K562 (cell line): ENCODE measurements around the gene PIGL. TPM values are rescaled to one million over a fixed set of nuclear protein-coding genes. Genes with fewer than 3 reads are reported as not detected.

Experiments used
- CC2D1A ChIP-seq: fragments of 450-650 bp; IDR thresholded peaks from 2 replicates; pipeline ENCODE4 v1.6.1; 2017; ENCODE audit warnings: mild to moderate bottlenecking
- ETV6 ChIP-seq, 3 experiments: fragments of 150-350 bp in 1 of 3; sonication (generic) in 1 of 3; formaldehyde crosslinking in 1 of 3; IDR thresholded peaks; 2 replicates each; pipeline versions ENCODE4 v1.6.1 to v1.8.0; 2014 to 2022; ENCODE audit warnings: borderline replicate concordance in 2 of 3, low read depth in 2 of 3, antibody characterized with exemption in 1 of 3, low read length in 1 of 3, mild to moderate bottlenecking in 1 of 3, missing genetic modification reagents in 1 of 3
- FOXJ2 ChIP-seq: fragments of 200-800 bp; sonication (Bioruptor generic); IDR thresholded peaks from 2 replicates; pipeline ENCODE4 v1.6.1; 2016; ENCODE audit warnings: missing genetic modification characterization, missing compliant biosample characterization
- GATAD2B ChIP-seq: fragments of 450-650 bp; IDR thresholded peaks from 2 replicates; pipeline ENCODE4 v1.6.1; 2017; ENCODE audit warnings: mild to moderate bottlenecking, borderline replicate concordance
- HCFC1 ChIP-seq: IDR thresholded peaks from 2 replicates; pipeline ENCODE4 v1.6.1; 2012; ENCODE audit warnings: low read depth, low read length, improper control_type of control experiment
- ILF3 ChIP-seq: fragments of 450-650 bp; IDR thresholded peaks from 2 replicates; pipeline ENCODE4 v1.6.1; 2018; ENCODE audit warnings: antibody characterized with exemption, mild to moderate bottlenecking, moderate library complexity, borderline replicate concordance
- NRF1 ChIP-seq, 2 experiments: fragments of 450-650 bp; IDR thresholded peaks in 1 of 2; conservative IDR thresholded peaks in 1 of 2; 2 replicates each; pipeline ENCODE4 v1.6.1; 2014; ENCODE audit warnings: mild to moderate bottlenecking in 2 of 2
- PCBP2 ChIP-seq: fragments of 200-400 bp; formaldehyde crosslinking; IDR thresholded peaks from 2 replicates; pipeline ENCODE4 v1.6.1; 2018; ENCODE audit warnings: low read length, low read depth, mild to moderate bottlenecking, moderate library complexity; ENCODE audit not compliant: poor library complexity, severe bottlenecking
- RFX5 ChIP-seq: IDR thresholded peaks from 2 replicates; pipeline ENCODE4 v1.6.1; 2011; ENCODE audit warnings: low read depth, mild to moderate bottlenecking, improper control_type of control experiment, low read length
- SIN3B ChIP-seq: fragments of 450-650 bp; IDR thresholded peaks from 2 replicates; pipeline ENCODE4 v1.6.1; 2017; ENCODE audit warnings: low read depth, mild to moderate bottlenecking, moderate library complexity
- TAF1 ChIP-seq: IDR thresholded peaks from 2 replicates; pipeline ENCODE4 v1.6.1; 2011; ENCODE audit warnings: mild to moderate bottlenecking, low read length, moderate library complexity; ENCODE audit not compliant: insufficient read depth, control insufficient read depth, severe bottlenecking; ENCODE audit errors: extremely low read depth
- TCFL5 ChIP-seq: fragments of 250-450 bp; sonication (Bioruptor Pico); conservative IDR thresholded peaks from 2 replicates; pipeline ENCODE4 v1.6.1; 2021; ENCODE audit warnings: mild to moderate bottlenecking, moderate library complexity, matching md5 sums
- ZBTB7A ChIP-seq: IDR thresholded peaks from 2 replicates; pipeline ENCODE4 v1.6.1; 2011; ENCODE audit warnings: low read depth, mild to moderate bottlenecking, low read length, moderate library complexity, borderline replicate concordance; ENCODE audit not compliant: control insufficient read depth
- ZNF707 ChIP-seq: fragments of 250-450 bp; sonication (Bioruptor Pico); conservative IDR thresholded peaks from 2 replicates; pipeline ENCODE4 v1.8.0; 2022; ENCODE audit warnings: inconsistent platforms, mild to moderate bottlenecking, moderate library complexity
- ZNF785 ChIP-seq: fragments of 250-450 bp; sonication (Bioruptor Pico); IDR thresholded peaks from 2 replicates; pipeline ENCODE4 v1.4.0; 2020; ENCODE audit warnings: mild to moderate bottlenecking
- polyA plus RNA-seq, 8 experiments: library from polyadenylated mRNA; depleted of rRNA in 4 of 8; stranded (reverse) in 5 of 8; unstranded in 3 of 8; fragments of >200 nt; fragmentation: Nextera tagmentation in 2 of 8; fragmentation: Illumina TruSeq in 1 of 8; extraction: Ambion mirVana in 2 of 8; extraction: Trizol in 1 of 8; gene quantifications; 2 replicates each; pipeline versions ENCODE4 v1.2.1 to v1.2.3, GENCODE V29; 2011 to 2014; ENCODE audit warnings: inconsistent platforms in 1 of 8, missing spikeins in 1 of 8
- total RNA-seq, 7 experiments: library from RNA; depleted of rRNA in 6 of 7; stranded (reverse); fragments of >200 nt in 6 of 7; fragmentation: Illumina TruSeq in 2 of 7; extraction: Trizol in 2 of 7; gene quantifications; 2 replicates each; pipeline versions ENCODE4 v1.2.1 to v1.2.3, GENCODE V29; 2011 to 2021; ENCODE audit warnings: low replicate concordance in 1 of 7
- TF ChIP-seq, protein P1 (sequence below): IDR thresholded peaks from 2 replicates; pipeline ENCODE4 v1.6.1; 2011; ENCODE audit warnings: borderline replicate concordance, low read depth, mild to moderate bottlenecking, moderate library complexity, low read length; ENCODE audit not compliant: insufficient read depth, poor library complexity, severe bottlenecking
- TF ChIP-seq, protein P2 (sequence below), 2 experiments: IDR thresholded peaks; 2 replicates each; pipeline ENCODE4 v1.6.1; 2012; ENCODE audit warnings: improper control_type of control experiment in 2 of 2, low read depth in 2 of 2, low read length in 2 of 2, borderline replicate concordance in 1 of 2
- TF ChIP-seq, protein P3 (sequence below): sonication (generic); formaldehyde crosslinking; IDR thresholded peaks from 2 replicates; pipeline ENCODE4 v1.9.0; 2022; ENCODE audit warnings: mild to moderate bottlenecking, missing genetic modification reagents
- TF ChIP-seq, protein P4 (sequence below): fragments of 450-650 bp; IDR thresholded peaks from one replicate; pipeline ENCODE4 v1.6.1; 2018; ENCODE audit warnings: mild to moderate bottlenecking, moderate library complexity; ENCODE audit not compliant: partially characterized antibody

PIGL gene
- total and polyA plus RNA-seq, 9 of the 15 experiments (the other 6 are each of a cell fraction or from before 2014, with no cell fraction given): 19.9 to 55.3 (median 29.6) TPM

DNA sequence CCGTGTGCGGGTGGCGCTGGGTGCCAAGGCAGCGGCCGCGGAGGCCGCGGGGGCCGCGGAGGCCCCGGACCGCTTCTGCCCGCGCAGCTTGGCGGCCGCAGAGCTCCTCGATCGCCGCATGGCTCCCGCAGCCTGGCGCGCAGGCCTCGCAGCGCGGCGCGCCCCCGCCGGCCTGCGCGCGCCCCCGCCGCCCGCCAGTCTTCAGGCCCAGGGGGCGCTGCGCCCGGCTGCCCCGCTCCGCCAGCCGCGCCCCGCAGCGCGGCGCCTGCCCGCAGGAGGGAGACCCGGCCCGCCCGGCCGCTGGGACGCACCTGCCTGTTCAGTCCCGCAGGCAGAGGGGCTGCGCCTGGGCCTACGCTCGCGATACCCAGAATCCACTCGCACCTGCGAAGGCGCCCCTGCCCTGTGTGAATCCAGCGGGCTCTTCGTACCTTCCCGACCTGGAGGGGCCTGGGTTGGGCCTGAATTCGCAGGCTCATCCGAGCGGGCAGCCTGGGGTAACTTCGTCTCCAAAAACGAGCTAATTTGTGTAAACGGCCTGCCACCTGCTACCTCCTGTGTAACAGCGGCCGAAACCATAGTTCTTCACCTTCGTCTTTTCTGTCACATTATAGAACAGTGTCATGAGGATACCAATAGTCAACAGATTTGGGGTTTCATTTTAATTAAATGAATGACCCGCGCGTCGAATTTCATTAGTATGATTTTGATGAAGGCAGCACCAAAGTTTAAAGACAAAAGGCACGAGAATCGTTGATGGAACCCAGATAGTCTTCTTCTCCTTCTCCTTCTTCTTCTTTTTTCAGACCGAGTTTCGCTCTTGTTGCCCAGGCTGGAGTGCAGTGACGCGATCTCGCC is 136.5 kb downstream of the PIGL start, which contains the start of gene CENPV (continued):
- TF ChIP-seq, protein P1, sequence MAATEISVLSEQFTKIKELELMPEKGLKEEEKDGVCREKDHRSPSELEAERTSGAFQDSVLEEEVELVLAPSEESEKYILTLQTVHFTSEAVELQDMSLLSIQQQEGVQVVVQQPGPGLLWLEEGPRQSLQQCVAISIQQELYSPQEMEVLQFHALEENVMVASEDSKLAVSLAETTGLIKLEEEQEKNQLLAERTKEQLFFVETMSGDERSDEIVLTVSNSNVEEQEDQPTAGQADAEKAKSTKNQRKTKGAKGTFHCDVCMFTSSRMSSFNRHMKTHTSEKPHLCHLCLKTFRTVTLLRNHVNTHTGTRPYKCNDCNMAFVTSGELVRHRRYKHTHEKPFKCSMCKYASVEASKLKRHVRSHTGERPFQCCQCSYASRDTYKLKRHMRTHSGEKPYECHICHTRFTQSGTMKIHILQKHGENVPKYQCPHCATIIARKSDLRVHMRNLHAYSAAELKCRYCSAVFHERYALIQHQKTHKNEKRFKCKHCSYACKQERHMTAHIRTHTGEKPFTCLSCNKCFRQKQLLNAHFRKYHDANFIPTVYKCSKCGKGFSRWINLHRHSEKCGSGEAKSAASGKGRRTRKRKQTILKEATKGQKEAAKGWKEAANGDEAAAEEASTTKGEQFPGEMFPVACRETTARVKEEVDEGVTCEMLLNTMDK: peak; percentile 78
- no peak for TF ChIP-seq FOXJ2 (tag)
- TF ChIP-seq NRF1 (conservative IDR thresholded peaks at IDR 0.05 in 1 of 2, IDR thresholded peaks at IDR 0.05 in 1 of 2): no peak
- no peak for TF ChIP-seq ZNF707 (CRISPR knock-in tag)
- TF ChIP-seq TAF1: peak; percentile 61
- no peak for TF ChIP-seq ZNF785 (CRISPR knock-in tag)
- TF ChIP-seq GATAD2B: peak; percentile 64; the same call in 1 of the 2 replicates
- no peak for TF ChIP-seq PCBP2
- TF ChIP-seq, protein P2, sequence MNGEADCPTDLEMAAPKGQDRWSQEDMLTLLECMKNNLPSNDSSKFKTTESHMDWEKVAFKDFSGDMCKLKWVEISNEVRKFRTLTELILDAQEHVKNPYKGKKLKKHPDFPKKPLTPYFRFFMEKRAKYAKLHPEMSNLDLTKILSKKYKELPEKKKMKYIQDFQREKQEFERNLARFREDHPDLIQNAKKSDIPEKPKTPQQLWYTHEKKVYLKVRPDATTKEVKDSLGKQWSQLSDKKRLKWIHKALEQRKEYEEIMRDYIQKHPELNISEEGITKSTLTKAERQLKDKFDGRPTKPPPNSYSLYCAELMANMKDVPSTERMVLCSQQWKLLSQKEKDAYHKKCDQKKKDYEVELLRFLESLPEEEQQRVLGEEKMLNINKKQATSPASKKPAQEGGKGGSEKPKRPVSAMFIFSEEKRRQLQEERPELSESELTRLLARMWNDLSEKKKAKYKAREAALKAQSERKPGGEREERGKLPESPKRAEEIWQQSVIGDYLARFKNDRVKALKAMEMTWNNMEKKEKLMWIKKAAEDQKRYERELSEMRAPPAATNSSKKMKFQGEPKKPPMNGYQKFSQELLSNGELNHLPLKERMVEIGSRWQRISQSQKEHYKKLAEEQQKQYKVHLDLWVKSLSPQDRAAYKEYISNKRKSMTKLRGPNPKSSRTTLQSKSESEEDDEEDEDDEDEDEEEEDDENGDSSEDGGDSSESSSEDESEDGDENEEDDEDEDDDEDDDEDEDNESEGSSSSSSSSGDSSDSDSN (IDR thresholded peaks at IDR 0.05; ENCODE audit: borderline replicate concordance in 1 of 2, low read depth in 2 of 2, low read length in 2 of 2): peak in 1 of 2 experiments; percentile 1; a peak in 1 of 4 replicates
- no peak for TF ChIP-seq ETV6 (IDR thresholded peaks at IDR 0.05; ENCODE audit: borderline replicate concordance in 1 of 2, low read depth in 2 of 2, low read length in 1 of 2)
- TF ChIP-seq ETV6 (CRISPR knock-in tag; IDR thresholded peaks at IDR 0.05; ENCODE audit: borderline replicate concordance): no peak
- TF ChIP-seq TCFL5 (CRISPR knock-in tag): no peak
- TF ChIP-seq, protein P3, sequence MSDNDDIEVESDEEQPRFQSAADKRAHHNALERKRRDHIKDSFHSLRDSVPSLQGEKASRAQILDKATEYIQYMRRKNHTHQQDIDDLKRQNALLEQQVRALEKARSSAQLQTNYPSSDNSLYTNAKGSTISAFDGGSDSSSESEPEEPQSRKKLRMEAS (CRISPR knock-in tag): no peak
- TF ChIP-seq CC2D1A: no peak
- TF ChIP-seq SIN3B: peak; percentile 64; the same call in 1 of the 2 replicates
- peak; percentile 19; the same call in 1 of the 2 replicates for TF ChIP-seq HCFC1
- peak; percentile 76; the same call in 1 of the 2 replicates for TF ChIP-seq ZBTB7A
- TF ChIP-seq, protein P4, sequence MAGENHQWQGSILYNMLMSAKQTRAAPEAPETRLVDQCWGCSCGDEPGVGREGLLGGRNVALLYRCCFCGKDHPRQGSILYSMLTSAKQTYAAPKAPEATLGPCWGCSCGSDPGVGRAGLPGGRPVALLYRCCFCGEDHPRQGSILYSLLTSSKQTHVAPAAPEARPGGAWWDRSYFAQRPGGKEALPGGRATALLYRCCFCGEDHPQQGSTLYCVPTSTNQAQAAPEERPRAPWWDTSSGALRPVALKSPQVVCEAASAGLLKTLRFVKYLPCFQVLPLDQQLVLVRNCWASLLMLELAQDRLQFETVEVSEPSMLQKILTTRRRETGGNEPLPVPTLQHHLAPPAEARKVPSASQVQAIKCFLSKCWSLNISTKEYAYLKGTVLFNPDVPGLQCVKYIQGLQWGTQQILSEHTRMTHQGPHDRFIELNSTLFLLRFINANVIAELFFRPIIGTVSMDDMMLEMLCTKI: no peak
- no peak for TF ChIP-seq RFX5
- no peak for TF ChIP-seq ILF3
